MM.1S (cell line): ENCODE measurements around the gene ZNF697.

Experiments
- CTCF ChIP-seq: fragments of 300-600 bp; sonication (generic); IDR thresholded peaks from 2 replicates; pipeline ENCODE4 v1.5.1; 2016; ENCODE audit warnings: antibody characterized with exemption, low read length, mixed read lengths
- EZH2 ChIP-seq: fragments of 300-600 bp; sonication (generic); optimal IDR thresholded peaks from 2 replicates; pipeline ENCODE3; 2017; ENCODE audit warnings: low read depth, mild to moderate bottlenecking, antibody characterized with exemption, low read length, mixed read lengths
- EZH2phosphoT487 ChIP-seq: fragments of 300-600 bp; sonication (generic); IDR thresholded peaks from 2 replicates; pipeline ENCODE4 v1.6.1; 2018; ENCODE audit warnings: antibody characterized with exemption, low read length

- TF ChIP-seq CTCF (no peak), EZH2phosphoT487 (no peak), EZH2 (no peak)
Observed at GRCh38 chr1:119660253-119661083, 12.4 kb upstream of the ZNF697 start.
